T-cell (primary cell): ENCODE results near the gene PTGER1. TPM values are rescaled to one million over a fixed set of nuclear protein-coding genes. Genes with fewer than 3 reads are reported as not detected.

ENCODE experiments used
- ATAC-seq, 4 experiments: fragments of 200-7000 bp in 3 of 4; fragments of 150-1000 bp in 1 of 4; cut with Tn5 transposase; replicated peaks in 1 of 4; 1 replicate in 3 of 4; 2 replicates in 1 of 4; pipeline ENCODE4 v1.10.0; 2021; ENCODE audit warnings: moderate library complexity in 3 of 4, mild to moderate bottlenecking in 2 of 4, moderate number of reproducible peaks in 1 of 4
- CTCF ChIA-PET, 2 donors: fragments of 300-600 bp; sonication (Branson Sonifier 250); formaldehyde crosslinking; loops; one replicate each; lab custom pipeline; 2022; ENCODE audit warnings: antibody characterized with exemption in 2 of 2; lab: Charles Lee
- POLR2A ChIA-PET, 2 donors: fragments of 300-600 bp; sonication (Branson Sonifier 250); formaldehyde crosslinking; loops; one replicate each; lab custom pipeline; 2022; ENCODE audit warnings: antibody characterized with exemption in 2 of 2; lab: Charles Lee
- DNase-seq, 35 experiments: peaks; one replicate each; pipeline versions ENCODE4 v3.0.0 to v3.0.0-alpha.2; 2013 to 2023
- H3K27ac ChIP-seq: one replicate; pipeline ENCODE4 v1.5.1; 2013; ENCODE audit warnings: low read length
- H3K27me3 ChIP-seq, 2 experiments: replicated peaks in 1 of 2; 1 replicate in 1 of 2; 2 replicates in 1 of 2; pipeline versions ENCODE4 v1.6.1 to v1.7.0; 2013; ENCODE audit warnings: low read length in 1 of 2, mixed read lengths in 1 of 2; ENCODE audit not compliant: control insufficient read depth in 2 of 2, insufficient read depth in 2 of 2; ENCODE audit errors: extremely low read depth in 1 of 2
- H3K36me3 ChIP-seq, 2 donors: 1 replicate in 1 of 2; 2 replicates in 1 of 2; pipeline versions ENCODE4 v1.6.1 to v1.7.0; 2013; ENCODE audit warnings: low read length in 1 of 2; ENCODE audit not compliant: control insufficient read depth in 2 of 2, insufficient read depth in 1 of 2; ENCODE audit errors: extremely low read depth in 1 of 2
- H3K4me1 ChIP-seq, 2 experiments: 1 replicate in 1 of 2; 2 replicates in 1 of 2; pipeline versions ENCODE4 v1.6.1 to v1.7.0; 2013; ENCODE audit warnings: low read length in 2 of 2, mixed read lengths in 1 of 2; ENCODE audit not compliant: insufficient read depth in 2 of 2, control insufficient read depth in 1 of 2; ENCODE audit errors: extremely low read depth in 1 of 2
- H3K4me3 ChIP-seq, 2 donors: 1 replicate in 1 of 2; 2 replicates in 1 of 2; pipeline versions ENCODE4 v1.5.1 to v1.7.0; 2013; ENCODE audit warnings: mild to moderate bottlenecking in 2 of 2, low read length in 1 of 2, moderate library complexity in 1 of 2; ENCODE audit not compliant: control insufficient read depth in 1 of 2; ENCODE audit errors: extremely low read depth in 1 of 2
- H3K9me3 ChIP-seq: 2 replicates; pipeline ENCODE4 v1.7.0; 2013
- H3K27ac Mint-ChIP-seq, 2 donors: one replicate each; pipeline ENCODE4 v1.8.0; 2020 to 2021; ENCODE audit warnings: mild to moderate bottlenecking in 2 of 2, mixed read lengths in 2 of 2
- H3K27me3 Mint-ChIP-seq, 2 donors: one replicate each; pipeline ENCODE4 v1.8.0; 2021 to 2022; ENCODE audit warnings: mixed read lengths in 2 of 2
- H3K36me3 Mint-ChIP-seq: one replicate; pipeline ENCODE4 v1.8.0; 2021; ENCODE audit warnings: mixed read lengths
- H3K4me1 Mint-ChIP-seq, 3 donors: one replicate each; pipeline ENCODE4 v1.8.0; 2020 to 2022; ENCODE audit warnings: mixed read lengths in 3 of 3, mild to moderate bottlenecking in 1 of 3
- H3K4me3 Mint-ChIP-seq, 3 donors: one replicate each; pipeline ENCODE4 v1.8.0; 2020 to 2022; ENCODE audit warnings: mild to moderate bottlenecking in 3 of 3, mixed read lengths in 3 of 3, moderate library complexity in 3 of 3
- H3K9me3 Mint-ChIP-seq, 3 donors: one replicate each; pipeline ENCODE4 v1.8.0; 2020 to 2022; ENCODE audit warnings: mixed read lengths in 3 of 3
- WGBS: methylation state at CpG from one replicate; pipeline ENCODE4 v1.1.5; 2013; ENCODE audit warnings: missing lambda C conversion rate; ENCODE audit not compliant: insufficient coverage; 5-methylcytosine and 5-hydroxymethylcytosine counted together
- total RNA-seq, 35 experiments: library from RNA in 6 of 35; stranded (reverse) in 6 of 35; fragments of 120-200 nt in 1 of 35; gene quantifications; one replicate each; pipeline versions ENCODE4 v1.2.1 to v1.2.4 and lab custom pipeline; 2013 to 2026

PTGER1 gene
- total RNA-seq, 5 donors from 2014 or later (not counting 1 experiment from before 2014, with no cell fraction given), result 0.23 to 0.25 TPM; not detected in 3

GRCh38 chr19:14443632-14444216 lies 31.4 kb downstream of the PTGER1 start:
- H3K4me3 Mint-ChIP-seq, result no peak overlapping the region

GRCh38 chr19:14442891-14443631 lies 32.1 kb downstream of the PTGER1 start:
- ChIA-PET POLR2A (no interaction called here), CTCF (interaction anchor here in 1 of 2 donors (0.5 kb wide), 1 partner anchor 326 kb away, joined by 3 read pairs; no protein-coding TSS in a partner anchor)
- H3K4me1 Mint-ChIP-seq, result peaks cover 35 to 51% (median 39%) of the 10 kb centered on the region in 3 donors

More at GRCh38 chr19:14443632-14444216, 31.4 kb downstream of the PTGER1 start:
- Histone ChIP-seq H3K4me1 (peaks cover 13 to 63% of the 10 kb centered on the region in 2 experiments), H3K27me3 (no peaks in the 10 kb centered on the region), H3K27ac (no peak overlapping the region), H3K4me3 (no peak overlapping the region), H3K9me3 (no peaks in the 10 kb centered on the region), H3K36me3 (peaks cover 38 to 72% of the 10 kb centered on the region in 2 donors)
- no peak overlapping the region for H3K27ac Mint-ChIP-seq
- H3K4me1 Mint-ChIP-seq, result peaks cover 31 to 48% (median 36%) of the 10 kb centered on the region in 3 donors
- no peak for ATAC-seq
- CTCF ChIA-PET, result no interaction called here
- POLR2A ChIA-PET, result no interaction called here
- H3K27me3 Mint-ChIP-seq, result no peaks in the 10 kb centered on the region
- H3K36me3 Mint-ChIP-seq, result peaks cover 45% of the 10 kb centered on the region
- no peak for DNase-seq
- WGBS, result 97% methylated on average over 13 of the region's 14 CpGs
- no peaks in the 10 kb centered on the region for H3K9me3 Mint-ChIP-seq

GRCh38 chr19:14441041-14441938 lies 33.9 kb downstream of the PTGER1 start:
- Histone ChIP-seq H3K27ac (peak overlapping the region; percentile 74), H3K4me1 (peaks cover 13 to 72% of the 10 kb centered on the region in 2 experiments), H3K4me3 (peak overlapping the region; percentile 85 to 90), H3K9me3 (no peaks in the 10 kb centered on the region), H3K36me3 (peaks cover 22 to 55% of the 10 kb centered on the region in 2 donors), H3K27me3 (no peaks in the 10 kb centered on the region)
- Mint-ChIP-seq H3K27ac (peak overlapping the region; percentile 96 to 97), H3K4me1 (peaks cover 49 to 59% (median 51%) of the 10 kb centered on the region in 3 donors), H3K36me3 (peaks cover 31% of the 10 kb centered on the region), H3K27me3 (no peaks in the 10 kb centered on the region), H3K4me3 (peak overlapping the region; percentile 89 to 98 (median 93)), H3K9me3 (no peaks in the 10 kb centered on the region)
- WGBS, result 94% methylated on average over 28 of the region's 34 CpGs
- DNase-seq, result no peak
- ChIA-PET POLR2A (no interaction called here), CTCF (interaction anchor here in 1 of 2 donors (0.7 kb wide), 1 partner anchor 605 kb away, joined by 5 read pairs; no protein-coding TSS in a partner anchor)
- no peak for ATAC-seq

More at GRCh38 chr19:14442891-14443631, 32.1 kb downstream of the PTGER1 start:
- H3K4me3 Mint-ChIP-seq, result peak overlapping the region in 2 of 3 donors; percentile 24 to 98
- peaks cover 31 to 66% of the 10 kb centered on the region in 2 donors for H3K36me3 ChIP-seq
- H3K4me1 ChIP-seq, result peaks cover 13 to 62% of the 10 kb centered on the region in 2 experiments
- DNase-seq (no peak), ATAC-seq (no peak)
- no peaks in the 10 kb centered on the region for H3K9me3 Mint-ChIP-seq
- H3K27ac ChIP-seq, result no peak overlapping the region
- WGBS, result 99% methylated on average over 12 of the region's 16 CpGs
- peak overlapping the region in 1 of 2 donors; percentile 27 for H3K27ac Mint-ChIP-seq
- no peaks in the 10 kb centered on the region for H3K9me3 ChIP-seq
- H3K36me3 Mint-ChIP-seq, result peaks cover 41% of the 10 kb centered on the region
- no peak overlapping the region for H3K4me3 ChIP-seq
- no peaks in the 10 kb centered on the region for H3K27me3 Mint-ChIP-seq
- H3K27me3 ChIP-seq, result no peaks in the 10 kb centered on the region

- DNase-seq (peak; percentile 59 to 86 (median 75)), ATAC-seq (peak; percentile 98 to 100 (median 99))
- ChIA-PET POLR2A (no interaction called here), CTCF (no interaction called here)
- H3K27ac ChIP-seq, result peak overlapping the region; percentile 74
- no peaks in the 10 kb centered on the region for H3K9me3 Mint-ChIP-seq
- no peaks in the 10 kb centered on the region for H3K27me3 Mint-ChIP-seq
- H3K4me3 ChIP-seq, result peak overlapping the region; percentile 85 to 90
- H3K4me1 ChIP-seq, result peaks cover 13 to 76% of the 10 kb centered on the region in 2 experiments
- H3K36me3 Mint-ChIP-seq, result peaks cover 27% of the 10 kb centered on the region
- peaks cover 17 to 44% of the 10 kb centered on the region in 2 donors for H3K36me3 ChIP-seq
- 0% methylated on average over 8 of the region's 9 CpGs for WGBS
- H3K9me3 ChIP-seq, result no peaks in the 10 kb centered on the region
- peak overlapping the region; percentile 96 to 97 for H3K27ac Mint-ChIP-seq
- peaks cover 53 to 63% (median 54%) of the 10 kb centered on the region in 3 donors for H3K4me1 Mint-ChIP-seq
- peak overlapping the region; percentile 89 to 98 (median 93) for H3K4me3 Mint-ChIP-seq
- H3K27me3 ChIP-seq, result no peaks in the 10 kb centered on the region
Observed at GRCh38 chr19:14440049-14440448, 35.1 kb downstream of the PTGER1 start.

GRCh38 chr19:14439014-14439413 lies 36.1 kb downstream of the PTGER1 start:
- no peak overlapping the region for H3K4me3 ChIP-seq
- H3K4me3 Mint-ChIP-seq, result peak overlapping the region; percentile 22 to 98 (median 41)
- H3K9me3 Mint-ChIP-seq, result no peaks in the 10 kb centered on the region
- ChIA-PET CTCF (interaction anchor here in 1 of 2 donors (0.7 to 1.2 kb wide), 2 partner anchors 303 to 1269 kb away, joined by 3 to 4 read pairs; partner anchors contain the start of gene ASF1B), POLR2A (no interaction called here)
- WGBS, result 50% methylated on average over 8 of the region's 9 CpGs
- no peak for ATAC-seq
- no peaks in the 10 kb centered on the region for H3K27me3 Mint-ChIP-seq
- H3K36me3 ChIP-seq, result peaks cover 8 to 36% of the 10 kb centered on the region in 2 donors
- H3K9me3 ChIP-seq, result no peaks in the 10 kb centered on the region
- H3K36me3 Mint-ChIP-seq, result peaks cover 20% of the 10 kb centered on the region
- peak overlapping the region; percentile 89 to 97 for H3K27ac Mint-ChIP-seq
- DNase-seq, result no peak
- peaks cover 16 to 81% of the 10 kb centered on the region in 2 experiments for H3K4me1 ChIP-seq
- H3K4me1 Mint-ChIP-seq, result peaks cover 60 to 69% (median 63%) of the 10 kb centered on the region in 3 donors
- H3K27ac ChIP-seq, result no peak overlapping the region
- H3K27me3 ChIP-seq, result no peaks in the 10 kb centered on the region
